Left hindlimb (tissue), 1 donor: ENCODE results near the gene SLC20A1.
A peak's percentile ranks its signal among the peaks of the same experiment; 100 is the strongest.
"Not testable (repeated sequence)": the region's sequence is repeated elsewhere in the genome, so short reads cannot be mapped to it uniquely, and the experiment has no call there.

Experiments
- DNase-seq: peaks from one replicate; pipeline ENCODE4 v3.0.0-alpha.2; 2018

SLC20A1 gene, protein sequence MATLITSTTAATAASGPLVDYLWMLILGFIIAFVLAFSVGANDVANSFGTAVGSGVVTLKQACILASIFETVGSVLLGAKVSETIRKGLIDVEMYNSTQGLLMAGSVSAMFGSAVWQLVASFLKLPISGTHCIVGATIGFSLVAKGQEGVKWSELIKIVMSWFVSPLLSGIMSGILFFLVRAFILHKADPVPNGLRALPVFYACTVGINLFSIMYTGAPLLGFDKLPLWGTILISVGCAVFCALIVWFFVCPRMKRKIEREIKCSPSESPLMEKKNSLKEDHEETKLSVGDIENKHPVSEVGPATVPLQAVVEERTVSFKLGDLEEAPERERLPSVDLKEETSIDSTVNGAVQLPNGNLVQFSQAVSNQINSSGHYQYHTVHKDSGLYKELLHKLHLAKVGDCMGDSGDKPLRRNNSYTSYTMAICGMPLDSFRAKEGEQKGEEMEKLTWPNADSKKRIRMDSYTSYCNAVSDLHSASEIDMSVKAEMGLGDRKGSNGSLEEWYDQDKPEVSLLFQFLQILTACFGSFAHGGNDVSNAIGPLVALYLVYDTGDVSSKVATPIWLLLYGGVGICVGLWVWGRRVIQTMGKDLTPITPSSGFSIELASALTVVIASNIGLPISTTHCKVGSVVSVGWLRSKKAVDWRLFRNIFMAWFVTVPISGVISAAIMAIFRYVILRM

DNA sequence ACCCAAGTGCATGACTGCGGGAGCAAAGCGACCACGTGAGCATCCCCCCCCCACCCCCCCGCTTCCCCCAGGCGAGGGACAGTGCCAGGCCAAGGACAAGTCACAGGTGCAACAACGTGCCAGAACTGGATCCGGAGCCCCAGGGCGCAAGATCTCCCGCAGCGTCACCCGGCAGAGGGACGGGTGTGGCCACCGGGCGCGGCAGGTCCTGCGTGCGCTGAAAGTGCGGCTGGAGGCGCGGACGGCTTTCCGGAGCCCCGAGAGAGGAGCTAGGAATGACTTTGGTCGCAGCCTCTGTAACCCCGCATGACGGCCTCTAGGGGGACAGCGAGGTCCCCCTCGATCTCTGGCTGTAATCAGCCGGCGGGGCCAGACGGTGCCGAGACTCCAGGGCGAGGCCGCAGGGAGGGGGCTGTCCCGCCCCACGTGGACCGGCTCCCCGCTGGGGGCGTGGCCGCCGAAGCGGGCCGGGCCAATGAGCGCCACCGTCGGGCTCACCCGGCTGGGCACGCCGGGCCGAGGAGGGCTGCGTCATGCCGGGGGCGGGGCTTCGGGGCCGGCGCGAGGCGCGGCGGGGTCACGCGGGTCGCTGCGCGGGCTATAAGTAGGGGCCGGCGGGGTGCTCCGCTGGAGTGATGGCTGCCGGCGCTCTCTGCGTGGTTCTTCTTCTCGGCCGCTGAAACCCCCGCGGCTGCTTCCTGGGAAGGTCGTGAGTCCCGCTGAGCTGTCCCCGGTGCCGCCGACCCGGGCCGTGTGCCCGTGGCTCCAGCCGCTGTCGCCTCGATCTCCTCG, at the start of gene SLC20A1:
TSS of gene SLC20A1 (plus strand) at position 630 of the 792 bp plus-strand sequence. CDS start 890 bp downstream, outside the sequence.
- DNase-seq, result peak; percentile 95

DNA sequence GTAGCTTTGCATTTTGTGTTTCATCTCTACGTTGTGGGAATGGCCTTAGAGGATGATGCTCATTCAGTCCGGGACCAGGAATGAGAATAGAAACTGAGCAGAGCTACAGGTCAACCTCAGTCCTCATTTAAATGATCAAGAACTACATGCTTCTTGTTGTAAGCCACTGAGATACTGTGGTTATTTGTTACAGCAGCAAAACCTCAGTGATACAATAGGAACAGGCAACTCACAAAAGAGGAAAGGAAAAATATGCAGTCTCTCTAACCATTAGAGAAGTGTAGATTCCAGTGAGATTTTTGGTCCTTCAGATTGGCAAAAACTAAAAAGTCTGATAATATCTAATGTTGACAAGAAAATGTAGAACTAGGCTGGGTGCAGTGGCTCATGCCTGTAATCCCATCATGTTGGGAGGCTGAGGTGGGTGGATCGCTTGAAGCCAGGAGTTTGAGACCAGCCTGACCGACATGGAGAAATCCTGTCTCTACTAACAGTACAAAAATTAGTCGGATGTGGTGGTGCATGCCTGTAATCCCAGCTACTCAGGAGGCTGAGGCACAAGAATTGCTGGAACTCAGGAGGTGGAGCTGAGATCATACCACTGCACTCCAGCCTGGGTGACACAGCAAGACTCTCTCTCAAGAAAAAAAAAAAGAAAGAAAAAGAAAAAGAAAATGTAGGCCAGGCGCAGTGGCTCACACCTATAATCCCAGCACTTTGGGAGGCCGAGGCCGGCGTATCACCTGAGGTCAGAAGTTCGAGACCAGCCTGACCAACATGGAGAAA, 48.0 kb upstream of the SLC20A1 start:
- no peak for DNase-seq

DNA sequence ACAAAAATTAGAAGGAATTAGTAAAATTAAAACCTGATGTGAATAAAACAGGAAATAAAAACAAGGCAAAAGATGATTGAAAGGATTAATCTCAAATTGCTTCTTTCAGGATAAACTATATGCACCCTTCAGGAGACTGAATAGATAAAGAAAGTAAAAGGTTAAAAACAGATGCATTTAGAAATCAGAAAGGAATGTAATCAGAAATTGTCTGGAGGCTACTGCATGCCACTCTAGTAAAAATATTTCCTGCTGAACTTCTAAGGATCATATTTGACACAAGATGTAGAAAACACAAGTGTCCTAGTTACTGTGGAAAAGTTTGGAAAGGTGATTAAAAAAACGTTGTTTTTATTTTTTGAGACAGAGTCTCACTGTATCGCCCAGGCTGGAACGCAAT, 45.1 kb upstream of the SLC20A1 start:
- DNase-seq, result no peak

DNA sequence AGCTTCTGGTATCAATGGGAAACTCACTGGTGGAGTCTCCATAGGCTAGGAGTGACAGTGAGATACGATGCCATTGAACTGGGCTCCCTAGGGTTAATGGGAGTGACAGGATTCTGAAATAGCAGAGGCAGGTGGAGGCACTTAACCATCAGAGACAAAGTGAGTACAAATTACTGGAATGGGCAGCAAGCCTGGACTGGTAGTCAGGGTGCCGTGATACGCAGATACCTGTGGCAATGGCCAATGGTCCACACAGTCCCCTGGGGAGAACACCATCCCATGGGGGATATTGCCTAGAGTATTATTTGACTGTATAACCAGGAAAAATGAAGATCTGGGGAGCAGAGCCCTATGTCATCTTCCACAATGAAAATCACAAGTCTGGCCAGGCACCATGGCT, 44.0 kb upstream of the SLC20A1 start:
- no peak for DNase-seq

DNA sequence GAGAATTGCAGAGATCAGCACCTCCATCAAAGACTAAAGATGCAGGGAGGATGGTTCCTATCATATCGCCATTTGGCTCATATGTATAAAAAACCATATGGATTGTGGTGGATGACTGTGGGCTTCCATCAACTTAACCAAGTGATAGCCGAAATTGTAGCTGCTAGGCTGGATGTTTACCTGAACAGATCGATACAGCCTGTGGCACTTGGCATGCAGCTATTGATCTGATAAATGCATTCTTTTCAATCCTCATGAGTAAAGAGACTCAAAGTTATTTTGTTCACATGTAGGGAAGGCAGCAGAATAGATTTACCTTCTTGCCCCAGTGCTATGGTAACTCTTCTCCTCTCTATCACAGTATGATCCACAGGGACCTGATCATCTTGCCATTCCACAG, 42.8 kb upstream of the SLC20A1 start:
- DNase-seq, result no peak

DNA sequence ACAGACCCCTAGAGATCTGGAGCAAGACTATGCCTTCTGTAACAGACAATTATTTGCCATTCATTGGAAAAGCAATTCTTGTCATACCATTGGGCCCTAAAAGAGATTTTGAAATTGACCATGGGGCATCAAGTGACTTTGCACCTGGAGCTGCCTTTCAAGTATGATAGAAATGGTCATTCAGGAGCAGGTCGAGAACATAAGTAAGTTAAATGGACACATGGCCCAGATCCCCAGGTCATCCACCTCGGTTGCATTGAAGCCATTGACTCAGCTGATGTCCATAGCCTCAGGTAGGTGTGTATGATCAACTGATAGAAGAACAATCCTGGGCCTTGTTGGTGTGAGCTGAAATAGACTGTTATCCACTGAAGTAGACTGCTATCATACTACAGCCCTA, 42.0 kb upstream of the SLC20A1 start:
- DNase-seq, result no peak

DNA sequence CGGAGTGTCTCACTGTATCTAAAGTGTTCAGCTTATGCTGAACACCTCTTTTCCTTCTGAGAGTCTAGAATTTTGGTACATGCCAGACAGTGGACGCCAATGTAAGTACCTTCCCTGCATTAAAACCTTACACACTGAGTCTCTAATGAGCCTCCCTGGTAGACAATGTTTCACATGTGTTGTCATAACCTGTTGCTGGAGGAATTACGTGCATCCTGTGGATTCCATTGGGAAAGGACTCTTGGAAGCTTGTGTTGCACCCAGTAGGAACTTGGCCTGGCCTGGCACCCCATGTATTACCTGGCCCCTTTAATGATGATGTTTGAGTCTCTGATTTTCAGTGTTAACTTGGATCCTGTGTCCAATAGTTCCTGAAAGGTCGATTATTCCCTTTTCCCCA, 40.8 kb upstream of the SLC20A1 start:
- no peak for DNase-seq

DNA sequence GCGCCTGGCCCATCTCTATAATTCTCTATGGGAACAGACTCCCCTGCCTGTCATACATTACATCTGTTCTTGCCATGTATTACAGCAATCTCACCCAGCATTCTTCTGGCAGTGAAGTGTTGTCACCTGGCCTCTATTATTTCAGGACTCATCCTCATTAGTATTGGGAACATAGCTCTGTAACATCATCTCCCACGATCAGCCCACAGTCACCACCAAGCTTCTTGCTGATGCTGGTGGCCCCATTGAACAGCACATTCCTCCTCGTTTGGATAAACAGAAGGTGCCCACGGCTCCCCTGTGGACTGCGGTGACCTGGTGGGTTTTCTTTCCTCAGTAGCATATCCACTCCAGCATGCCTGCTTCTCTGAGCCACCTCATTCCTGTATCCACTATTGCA, 39.8 kb upstream of the SLC20A1 start:
- no peak for DNase-seq

DNA sequence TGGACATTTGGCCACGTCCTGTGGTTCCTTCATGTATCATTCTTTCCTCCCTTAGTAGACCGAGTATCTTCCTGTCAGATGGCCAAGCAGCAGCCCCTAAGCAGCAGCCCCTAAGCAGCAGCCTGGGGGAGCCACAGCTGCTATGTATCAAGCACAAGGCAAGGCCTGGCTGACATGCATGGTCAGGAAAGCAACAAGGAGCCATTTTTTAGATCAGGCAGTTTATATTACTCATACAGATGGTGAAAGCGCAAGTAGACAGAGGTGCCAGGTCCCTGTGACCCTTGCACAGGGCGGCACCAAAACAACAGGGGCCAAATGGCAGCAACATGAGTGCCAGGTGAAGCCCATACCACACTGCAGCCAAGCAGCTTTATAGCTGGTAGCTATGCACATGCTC, 39.2 kb upstream of the SLC20A1 start:
- no peak for DNase-seq

DNA sequence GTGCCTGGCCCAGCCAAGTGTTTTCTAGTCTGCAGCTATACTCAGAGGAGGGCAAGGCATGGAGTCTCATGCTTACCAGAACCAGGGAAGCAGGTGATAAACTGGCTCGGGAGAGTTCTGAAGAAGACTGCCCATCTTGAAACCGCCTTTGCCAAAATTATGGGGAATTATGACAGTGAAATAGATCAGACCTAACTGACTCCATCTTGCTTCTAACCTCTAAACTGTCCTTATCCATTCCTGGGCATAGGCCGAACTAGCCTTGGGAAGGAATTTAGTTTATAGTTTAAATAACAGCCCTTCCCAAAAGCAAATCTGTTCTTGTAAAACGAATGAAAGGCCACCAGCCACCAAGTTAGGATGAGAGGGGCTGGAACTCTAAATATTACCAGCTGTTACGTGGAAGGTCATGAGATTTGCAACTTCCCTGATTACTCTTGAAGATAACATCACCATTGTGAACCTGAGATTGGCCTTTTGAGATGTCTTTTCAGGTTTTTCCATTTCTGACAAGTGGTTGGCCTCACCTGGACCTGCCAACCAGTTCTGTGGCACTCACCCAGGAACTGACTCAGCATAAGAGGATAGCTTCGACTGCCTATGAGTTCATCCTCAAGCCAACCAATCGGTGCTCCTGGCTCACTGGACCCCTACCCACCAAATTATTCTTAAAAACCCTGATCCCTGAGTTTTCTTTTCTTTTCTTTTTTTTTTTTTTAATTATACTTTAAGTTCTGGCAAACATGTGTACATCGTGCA, 37.9 kb upstream of the SLC20A1 start:
- DNase-seq, result no peak

DNA sequence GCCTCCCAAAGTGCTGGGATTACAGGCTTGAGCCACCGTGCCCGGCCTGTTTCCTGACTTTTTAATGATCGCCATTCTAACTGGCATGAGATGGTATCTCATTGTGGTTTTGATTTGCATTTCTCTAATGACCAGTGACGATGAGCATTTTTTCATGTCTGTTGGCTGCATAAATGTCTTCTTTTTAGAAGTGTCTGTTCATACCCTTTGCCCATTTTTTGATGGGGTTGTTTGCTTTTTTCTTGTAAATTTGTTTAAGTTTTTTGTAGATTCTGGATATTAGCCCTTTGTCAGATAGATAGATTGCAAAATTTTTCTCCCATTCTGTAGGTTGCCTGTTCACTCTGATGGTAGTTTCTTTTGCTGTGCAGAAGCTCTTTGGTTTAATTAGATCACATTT, 36.4 kb upstream of the SLC20A1 start:
- DNase-seq, result not testable (repeated sequence)

DNA sequence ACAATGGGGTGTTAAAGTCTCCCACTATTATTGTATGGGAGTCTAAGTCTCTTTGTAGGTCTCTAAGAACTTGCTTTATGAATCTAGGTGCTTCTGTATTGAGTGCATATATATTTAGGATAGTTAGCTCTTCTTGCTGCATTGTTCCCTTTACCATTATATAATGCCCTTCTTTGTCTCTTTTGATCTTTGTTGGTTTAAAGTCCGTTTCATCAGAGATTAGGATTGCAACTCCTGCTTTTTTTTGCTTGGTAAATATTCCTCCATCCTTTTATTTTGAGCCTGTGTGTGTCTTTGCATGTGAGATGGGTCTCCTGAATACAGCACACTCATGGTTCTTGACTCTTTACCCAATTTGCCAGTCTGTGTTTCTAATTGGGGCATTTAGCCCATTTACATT, 33.5 kb upstream of the SLC20A1 start:
- DNase-seq, result not testable (repeated sequence)

DNA sequence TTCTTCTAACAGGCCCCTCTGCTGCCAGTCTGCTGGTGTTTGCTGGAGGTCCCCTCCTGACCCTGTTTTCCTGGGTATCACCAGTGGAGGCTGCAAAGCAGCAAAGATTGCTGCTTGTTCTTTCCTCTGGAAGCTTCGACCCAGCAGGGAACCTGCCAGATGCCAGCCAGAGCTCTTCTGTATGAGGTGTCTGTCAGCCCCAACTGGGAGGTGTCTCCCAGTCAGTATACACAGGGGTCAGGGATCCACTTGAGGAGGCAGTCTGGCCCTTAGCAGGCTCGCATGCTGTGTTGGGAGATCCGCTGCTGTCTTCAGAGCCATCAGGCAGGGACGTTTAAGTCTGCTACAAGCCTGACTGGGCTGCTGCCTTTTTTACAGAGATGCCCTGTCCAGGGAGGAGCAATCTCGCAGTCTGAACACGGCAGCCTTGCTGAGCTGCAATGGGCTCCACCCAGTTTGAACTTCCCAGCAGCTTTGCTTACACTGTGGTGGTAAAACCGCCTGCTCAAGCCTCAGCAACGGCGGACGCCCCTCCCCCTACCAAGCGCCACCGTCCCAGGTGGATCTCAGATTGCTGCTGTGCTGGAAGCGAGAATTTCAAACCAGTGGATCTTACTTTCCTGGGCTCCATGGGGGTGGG, 31.4 kb upstream of the SLC20A1 start:
- DNase-seq, result no peak

DNA sequence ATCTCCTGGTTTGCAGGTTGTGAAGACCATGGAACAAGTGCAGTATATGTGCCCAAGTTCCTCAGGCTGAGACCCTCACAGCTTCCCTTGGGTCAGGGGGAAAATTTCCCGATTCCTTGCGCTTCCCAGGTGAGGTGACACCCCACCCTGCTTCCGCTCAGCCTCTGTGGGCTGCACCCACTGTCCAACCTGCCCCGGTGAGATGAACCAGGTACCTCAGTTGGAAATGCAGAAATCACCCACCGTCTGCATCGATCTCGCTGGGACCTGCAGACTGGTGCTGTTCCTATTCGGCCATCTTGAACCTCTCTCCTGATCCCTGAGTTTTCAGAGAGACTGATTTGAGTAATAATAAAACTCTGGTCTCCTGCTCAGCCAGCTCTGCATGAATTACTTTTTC, 30.7 kb upstream of the SLC20A1 start:
- no peak for DNase-seq

DNA sequence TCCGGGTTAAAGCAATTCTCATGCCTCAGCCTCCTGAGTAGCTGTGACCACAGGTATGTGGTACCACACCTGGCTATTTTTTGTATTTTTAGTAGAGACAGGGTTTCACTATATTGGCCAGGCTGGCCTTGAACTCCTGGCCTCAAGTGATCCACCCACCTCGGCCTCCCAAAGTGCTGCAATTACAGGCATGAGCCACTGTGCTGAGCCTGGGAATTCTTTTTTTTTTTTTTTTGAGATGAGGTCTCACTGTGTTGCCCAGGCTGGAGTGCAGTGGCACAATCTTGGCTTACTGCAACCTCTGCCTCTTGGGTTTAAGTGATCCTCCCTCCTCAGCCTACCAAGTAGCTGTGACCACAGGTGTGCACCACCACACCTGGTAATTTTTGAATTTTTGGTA, 29.9 kb upstream of the SLC20A1 start:
- not testable (repeated sequence) for DNase-seq

DNA sequence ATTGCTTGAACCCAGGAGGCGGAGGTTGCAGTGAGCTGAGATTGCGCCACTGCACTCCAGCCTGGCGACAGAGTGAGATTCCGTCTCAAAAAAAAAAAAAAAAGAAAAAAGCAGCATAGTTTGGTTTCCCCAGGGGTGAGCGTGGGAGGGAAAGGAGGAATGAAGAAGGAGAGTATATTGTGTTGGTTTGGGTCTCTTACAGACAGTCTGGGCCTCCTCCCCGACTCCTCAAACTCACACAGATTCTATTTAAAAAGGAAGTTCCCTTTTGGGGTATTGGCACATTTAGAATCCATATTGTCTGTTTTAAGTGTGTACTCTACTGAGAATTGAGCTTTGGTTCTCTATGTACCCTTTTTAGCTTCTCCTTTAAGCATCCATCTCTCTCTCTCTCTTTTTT, 27.4 kb upstream of the SLC20A1 start:
- DNase-seq, result no peak

DNA sequence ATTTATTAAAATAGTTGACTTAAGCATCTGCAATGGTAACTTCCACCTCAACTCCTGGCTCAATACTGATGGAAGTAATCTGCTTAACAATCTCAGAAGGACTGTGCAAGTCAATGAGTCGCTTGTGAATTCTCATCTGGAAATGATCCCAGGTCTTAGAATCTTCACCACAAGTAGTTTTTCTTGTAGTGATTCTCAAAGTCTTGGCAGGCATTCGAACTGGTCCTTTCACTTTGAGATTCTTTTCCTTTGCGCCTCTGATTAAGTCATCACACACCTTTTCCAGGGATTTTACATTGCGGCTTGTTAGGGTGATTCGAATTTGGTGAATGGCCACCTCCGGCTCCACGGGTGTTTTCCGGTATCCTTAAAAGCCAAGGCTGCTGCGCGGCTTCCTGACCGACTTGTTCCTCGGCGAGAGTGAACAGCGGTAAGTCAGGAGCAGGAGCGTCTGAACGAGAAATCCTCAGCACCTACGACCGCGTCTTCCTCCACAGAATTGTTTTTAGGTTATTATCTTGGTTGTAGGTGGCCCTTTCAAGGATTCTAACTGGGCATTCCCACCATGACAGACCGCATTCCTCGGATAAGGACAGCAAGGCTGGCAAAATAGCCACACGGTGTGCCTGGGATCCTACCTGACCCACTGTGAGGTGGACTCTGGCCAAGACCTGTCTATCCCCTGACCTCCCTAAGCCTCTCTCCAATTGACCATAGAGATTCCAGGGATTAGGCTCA, 23.8 kb upstream of the SLC20A1 start:
- DNase-seq, result no peak

DNA sequence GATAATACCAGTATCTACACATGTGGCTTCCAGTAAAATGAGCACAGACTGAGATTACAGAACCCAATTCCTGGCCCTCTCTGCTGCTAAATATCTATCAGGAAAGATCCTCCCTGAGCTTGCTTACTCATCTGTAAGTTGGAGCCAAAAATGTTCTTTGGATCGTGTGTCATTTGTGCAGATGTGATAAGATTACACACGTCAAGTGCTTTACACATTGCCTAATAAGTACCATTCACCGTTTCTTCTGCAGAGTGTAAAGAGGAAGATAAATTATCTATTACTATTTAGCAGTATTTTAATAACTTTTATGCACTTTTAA, 23.2 kb upstream of the SLC20A1 start:
- no peak for DNase-seq

DNA sequence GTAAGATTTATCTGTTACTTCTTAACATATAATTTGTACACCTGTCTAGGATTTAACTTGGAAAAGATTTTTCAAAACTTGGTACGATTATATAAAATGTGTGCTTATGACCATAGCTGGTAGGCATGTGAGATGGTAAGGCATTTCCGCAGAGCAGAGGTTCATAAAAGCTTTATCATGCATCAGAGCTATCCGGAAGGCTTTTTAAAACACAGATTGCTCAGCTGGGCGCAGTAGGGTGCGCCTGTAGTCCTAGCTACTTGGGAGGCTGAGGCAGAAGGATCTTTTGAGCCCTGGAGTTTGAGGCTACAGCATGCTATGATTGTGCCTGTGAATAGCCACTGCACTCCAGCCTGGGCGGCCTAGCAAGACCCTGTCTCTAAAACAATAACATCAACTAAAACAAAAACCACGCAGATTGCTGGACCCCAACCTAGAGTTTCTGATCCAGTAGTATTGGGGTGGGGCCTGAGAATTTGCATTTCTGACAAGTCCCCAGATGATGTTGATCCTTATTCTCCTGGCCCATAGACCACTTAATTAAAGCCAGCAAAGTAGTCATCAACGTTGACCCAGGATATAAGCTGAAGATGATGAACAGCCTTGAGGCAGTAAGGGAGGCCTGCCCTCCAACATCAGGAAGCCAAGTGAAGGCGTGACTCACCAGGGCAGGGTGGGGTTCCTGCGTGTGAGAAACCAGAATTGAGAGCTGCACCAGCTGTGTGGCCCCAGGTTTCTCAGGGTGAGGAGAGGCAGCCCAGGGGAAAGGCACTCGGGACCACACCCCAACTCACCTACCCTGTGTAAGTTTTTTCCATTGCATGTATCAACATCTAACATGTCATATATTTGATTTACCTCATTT, 21.6 kb upstream of the SLC20A1 start:
- DNase-seq, result no peak
